CD4-positive, alpha-beta T cell (primary cell): ENCODE results near the gene IL10RA. TPM values are rescaled to one million over a fixed set of nuclear protein-coding genes. Genes with fewer than 3 reads are reported as not detected.

ENCODE experiments used
- ATAC-seq: fragments of 200-7000 bp; cut with Tn5 transposase; one replicate; pipeline ENCODE4 v1.10.0; 2022; ENCODE audit warnings: mild to moderate bottlenecking; ENCODE audit not compliant: poor library complexity
- CTCF ChIA-PET: fragments of 350-600 bp; sonication (Branson Sonifier 250); formaldehyde crosslinking; loops from one replicate; lab custom pipeline; 2021; ENCODE audit warnings: antibody characterized with exemption, inconsistent platforms; lab: Charles Lee
- POLR2A ChIA-PET: fragments of 350-600 bp; sonication (Branson Sonifier 250); formaldehyde crosslinking; loops from one replicate; lab custom pipeline; 2021; ENCODE audit warnings: antibody characterized with exemption, inconsistent platforms; lab: Charles Lee
- DNase-seq, 14 experiments: peaks; one replicate each; pipeline ENCODE4 v3.0.0-alpha.2; 2013 to 2020; ENCODE audit warnings: mixed read lengths in 2 of 14
- H3K27ac ChIP-seq, 2 donors: one replicate each; pipeline versions ENCODE4 v1.5.1 to v1.7.0; 2013; ENCODE audit warnings: low read length in 2 of 2, low read depth in 1 of 2, mild to moderate bottlenecking in 1 of 2
- H3K27me3 ChIP-seq, 2 experiments: 1 replicate in 1 of 2; 2 replicates in 1 of 2; pipeline versions ENCODE4 v1.6.1 to v1.7.0; 2013; ENCODE audit warnings: low read length in 2 of 2, control low read depth in 1 of 2, mild to moderate bottlenecking in 1 of 2, moderate library complexity in 1 of 2; ENCODE audit not compliant: insufficient read depth in 2 of 2, control insufficient read depth in 1 of 2
- H3K36me3 ChIP-seq: one replicate; pipeline ENCODE4 v1.6.1; 2013; ENCODE audit warnings: low read length, control low read depth; ENCODE audit not compliant: insufficient read depth
- H3K4me1 ChIP-seq: one replicate; pipeline ENCODE4 v1.6.1; 2013; ENCODE audit warnings: low read length, control low read depth; ENCODE audit not compliant: insufficient read depth
- H3K4me3 ChIP-seq: one replicate; pipeline ENCODE4 v1.5.1; 2013; ENCODE audit warnings: mild to moderate bottlenecking, low read length, moderate library complexity
- H3K9me3 ChIP-seq, 2 experiments: 1 replicate in 1 of 2; 2 replicates in 1 of 2; pipeline versions ENCODE4 v1.6.1 to v1.7.0; 2013; ENCODE audit warnings: low read length in 2 of 2, mild to moderate bottlenecking in 2 of 2, control low read depth in 1 of 2, moderate library complexity in 1 of 2; ENCODE audit not compliant: control insufficient read depth in 1 of 2, insufficient read depth in 1 of 2
- H3K27ac Mint-ChIP-seq: one replicate; pipeline ENCODE4 v1.8.0; 2020; ENCODE audit warnings: mixed read lengths
- H3K27me3 Mint-ChIP-seq: one replicate; pipeline ENCODE4 v1.8.0; 2021; ENCODE audit warnings: mixed read lengths
- H3K36me3 Mint-ChIP-seq: one replicate; pipeline ENCODE4 v1.8.0; 2021; ENCODE audit warnings: low read depth, mixed read lengths
- H3K4me1 Mint-ChIP-seq: one replicate; pipeline ENCODE4 v1.8.0; 2021; ENCODE audit warnings: low read depth, mixed read lengths
- H3K4me3 Mint-ChIP-seq: one replicate; pipeline ENCODE4 v1.8.0; 2020; ENCODE audit warnings: mild to moderate bottlenecking, mixed read lengths
- H3K9me3 Mint-ChIP-seq: one replicate; pipeline ENCODE4 v1.8.0; 2020; ENCODE audit warnings: mixed read lengths
- CTCF ChIP-seq: fragments of 200-600 bp; IDR thresholded peaks from one replicate; pipeline ENCODE4 v1.8.0; 2022; ENCODE audit warnings: antibody characterized with exemption, mild to moderate bottlenecking
- intact Hi-C, 2 experiments: fragments of 100-400 bp; cut with DNase I in 1 of 2; cut with micrococcal nuclease in 1 of 2; formaldehyde crosslinking; loops; one replicate each; pipeline versions ENCODE4 v1.15.1 to v1.9.0; 2023 to 2025; cut with DNase I, micrococcal nuclease
- total RNA-seq, 174 experiments: library from RNA in 2 of 174; stranded (reverse) in 2 of 174; gene quantifications; one replicate each; pipeline ENCODE4 v1.2.3 and lab custom pipeline; 2021 to 2026

IL10RA gene
- total RNA-seq, 2 experiments from 2014 or later, result 193 to 203 TPM

GRCh38 chr11:118049771-118050170, 63.6 kb downstream of the IL10RA start:
- Histone ChIP-seq H3K4me3 (no peak overlapping the region), H3K4me1 (peaks cover 85% of the 10 kb centered on the region), H3K36me3 (no peaks in the 10 kb centered on the region), H3K27ac (peak overlapping the region; percentile 48 to 68), H3K27me3 (no peaks in the 10 kb centered on the region), H3K9me3 (no peaks in the 10 kb centered on the region)
- Mint-ChIP-seq H3K9me3 (no peaks in the 10 kb centered on the region), H3K4me1 (peaks cover 86% of the 10 kb centered on the region), H3K4me3 (peak overlapping the region; percentile 3), H3K27ac (peak overlapping the region; percentile 95), H3K27me3 (no peaks in the 10 kb centered on the region), H3K36me3 (no peaks in the 10 kb centered on the region)
- intact Hi-C loops, result loop anchor here (2.0 to 5.0 kb wide), 4 partner anchors 42 to 235 kb away; partner anchors contain the start of gene IL10RA (in 1 of the 2)
- ChIA-PET POLR2A (interaction anchor here (2.3 to 5.4 kb wide), 6 partner anchors 46 to 99 kb away, joined by 14 to 156 read pairs (median 74); partner anchors contain the start of gene IL10RA), CTCF (no interaction called here)
- DNase-seq (no peak), ATAC-seq (no peak)
- TF ChIP-seq CTCF, result no peak

GRCh38 chr11:118050208-118050891, 64.2 kb downstream of the IL10RA start:
- Histone ChIP-seq H3K27ac (peak overlapping the region; percentile 48 to 68), H3K9me3 (no peaks in the 10 kb centered on the region), H3K27me3 (no peaks in the 10 kb centered on the region), H3K4me3 (no peak overlapping the region), H3K36me3 (no peaks in the 10 kb centered on the region), H3K4me1 (peaks cover 80% of the 10 kb centered on the region)
- Mint-ChIP-seq H3K9me3 (no peaks in the 10 kb centered on the region), H3K27me3 (no peaks in the 10 kb centered on the region), H3K27ac (peak overlapping the region; percentile 95), H3K36me3 (no peaks in the 10 kb centered on the region), H3K4me3 (peak overlapping the region; percentile 12), H3K4me1 (peaks cover 80% of the 10 kb centered on the region)
- no peak for ATAC-seq
- ChIA-PET CTCF (interaction anchor here (0.9 to 5.1 kb wide), 8 partner anchors 97 to 243 kb away, joined by 3 to 78 read pairs (median 8); no protein-coding TSS in a partner anchor), POLR2A (interaction anchor here (1.1 to 5.4 kb wide), 6 partner anchors 46 to 254 kb away, joined by 3 to 156 read pairs (median 74); partner anchors contain the start of genes CD3E and IL10RA)
- no peak for DNase-seq
- no peak for TF ChIP-seq CTCF
- intact Hi-C loops, result loop anchor here (2.0 kb wide), 3 partner anchors 48 to 236 kb away; partner anchors contain the start of gene IL10RA (in 1 of the 2)

Other genes with a start within 250 kb of the IL10RA start
- gene DSCAML1, start 189.2 kb upstream of the IL10RA start, total RNA-seq, result under 1 TPM; 0.22 to 0.61 TPM
- gene FXYD2, start 161.7 kb upstream of the IL10RA start, total RNA-seq, result 1 to 10 TPM; 1.7 to 2.1 TPM
- not detected for gene FXYD6, start 109.7 kb upstream of the IL10RA start, total RNA-seq
- gene TMPRSS13, start 57.0 kb upstream of the IL10RA start, total RNA-seq, result 1 to 10 TPM in 1 of 2 experiments, under 1 TPM in 1; 0.99 to 1.4 TPM
- not detected for gene TMPRSS4, start 90.7 kb downstream of the IL10RA start, total RNA-seq
- under 1 TPM; 0.06 to 0.08 TPM for gene SMIM35, start 100.6 kb downstream of the IL10RA start, total RNA-seq
- gene SCN4B, start 166.4 kb downstream of the IL10RA start, total RNA-seq, result not detected
- not detected for gene SCN2B, start 190.2 kb downstream of the IL10RA start, total RNA-seq
- 10 to 100 TPM; 26.7 to 30.3 TPM for gene JAML, start 238.6 kb downstream of the IL10RA start, total RNA-seq